Dermis blood vessel endothelial cell (primary cell): ENCODE results near the gene TCP11. TPM values are rescaled to one million over a fixed set of nuclear protein-coding genes. Genes with fewer than 3 reads are reported as not detected.

Experiments used
- DNase-seq: peaks from one replicate; pipeline ENCODE4 v3.0.0; 2010
- total RNA-seq: library from RNA; depleted of rRNA; stranded (reverse); fragments of >200 nt; gene quantifications from 2 replicates; pipeline ENCODE4 v1.2.3, GENCODE V29; 2014

TCP11 gene
- total RNA-seq, 1 donor from 2014 or later, result 0.68 TPM

DNA sequence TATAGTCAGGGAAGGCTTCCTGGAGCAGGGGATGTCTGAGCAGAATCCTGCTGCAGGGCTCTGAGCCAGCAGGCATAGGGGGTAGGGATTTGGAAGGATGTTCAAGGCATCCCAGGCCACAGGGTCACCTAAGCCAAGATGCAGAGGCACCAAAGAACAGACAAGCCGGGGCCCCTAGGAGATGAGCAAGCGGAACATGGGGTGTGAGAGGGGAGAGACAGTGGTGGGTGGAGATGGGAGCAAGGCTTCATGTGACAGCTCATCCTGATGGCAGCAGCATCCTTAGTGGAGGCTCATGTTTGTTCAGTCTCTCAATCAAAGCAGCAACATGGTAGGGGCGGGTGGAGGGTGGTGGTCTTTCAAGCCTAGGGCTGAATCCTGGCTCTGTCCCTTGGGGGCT is 29.8 kb upstream of the TCP11 start:
- DNase-seq, result no peak

DNA sequence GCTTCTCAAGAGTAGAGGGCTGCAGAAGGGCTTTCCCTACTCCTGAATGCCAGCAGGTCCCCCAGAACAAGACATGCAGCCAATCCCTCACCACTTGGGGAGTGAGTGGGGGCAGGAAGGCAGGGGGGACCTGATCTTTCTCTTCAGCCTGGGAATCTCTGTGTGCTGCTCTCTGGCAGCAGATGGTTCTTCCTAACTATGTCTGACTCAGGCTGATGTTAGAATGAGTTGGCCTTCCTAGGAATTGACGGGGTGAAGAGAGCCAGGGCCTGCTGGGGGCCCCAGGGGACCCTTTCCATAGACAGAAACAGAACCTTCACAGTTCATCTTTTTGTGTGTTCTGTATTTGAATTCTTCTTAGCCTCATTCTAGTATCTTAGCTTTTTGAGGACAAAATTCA is 29.0 kb upstream of the TCP11 start:
- no peak for DNase-seq

DNA sequence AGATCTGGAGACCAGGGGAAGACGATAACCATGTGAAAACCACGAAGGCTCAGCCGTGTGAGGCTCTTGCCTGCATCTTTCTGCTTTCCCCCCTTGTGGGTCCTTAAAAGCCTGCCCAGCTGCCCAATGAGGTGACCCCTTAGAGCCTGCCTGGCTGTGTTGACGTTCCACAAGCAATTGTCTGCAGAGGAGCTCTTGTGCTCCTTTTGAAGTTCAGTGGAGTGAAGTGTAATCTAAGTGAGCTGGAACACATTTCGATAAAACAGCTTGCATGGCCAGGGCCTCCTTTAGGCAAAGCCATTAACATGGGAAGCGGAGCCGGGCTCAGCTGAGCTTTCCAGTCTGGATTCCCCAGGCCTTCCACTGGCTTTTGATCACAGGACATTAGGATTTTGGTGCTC is 27.3 kb upstream of the TCP11 start:
- no peak for DNase-seq

DNA sequence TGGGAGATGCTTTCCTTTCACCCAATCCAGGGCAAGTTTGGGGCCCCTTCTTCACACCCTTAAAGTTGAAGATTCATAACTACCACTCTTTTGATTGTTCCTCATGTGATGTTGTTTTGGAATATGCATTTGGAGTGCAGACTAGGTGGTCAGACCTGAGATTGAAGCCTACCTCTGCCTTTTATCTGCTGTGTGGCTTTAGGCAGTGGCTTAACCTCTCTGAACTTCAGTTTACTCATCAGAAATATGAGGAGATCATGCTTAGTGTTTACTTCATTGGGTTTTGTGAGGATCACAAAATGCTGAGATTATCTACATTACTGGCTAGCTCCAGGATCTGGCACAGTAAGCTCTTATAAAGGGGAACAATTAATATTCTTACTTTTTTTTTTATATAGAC is 26.4 kb upstream of the TCP11 start:
- no peak for DNase-seq

DNA sequence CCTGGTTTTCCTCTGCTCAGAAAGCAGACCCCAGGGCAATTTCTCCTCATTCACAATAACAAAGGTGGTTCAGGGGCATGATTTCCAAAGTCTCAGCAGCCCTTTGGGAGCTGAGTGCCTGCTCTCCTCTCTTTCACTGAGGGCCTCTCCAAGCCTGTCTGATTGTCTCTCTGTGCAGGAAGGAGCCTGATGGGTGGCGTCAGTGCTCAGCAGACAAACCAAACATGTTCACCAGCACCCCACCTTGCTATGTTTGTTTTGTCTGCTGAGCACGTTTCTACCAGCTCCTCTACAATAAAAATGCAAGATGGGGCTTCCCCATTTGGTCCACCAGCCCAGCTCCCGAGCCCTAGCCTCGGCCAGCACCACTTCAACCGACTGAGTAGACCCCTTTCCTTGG is 25.4 kb upstream of the TCP11 start:
- no peak for DNase-seq

DNA sequence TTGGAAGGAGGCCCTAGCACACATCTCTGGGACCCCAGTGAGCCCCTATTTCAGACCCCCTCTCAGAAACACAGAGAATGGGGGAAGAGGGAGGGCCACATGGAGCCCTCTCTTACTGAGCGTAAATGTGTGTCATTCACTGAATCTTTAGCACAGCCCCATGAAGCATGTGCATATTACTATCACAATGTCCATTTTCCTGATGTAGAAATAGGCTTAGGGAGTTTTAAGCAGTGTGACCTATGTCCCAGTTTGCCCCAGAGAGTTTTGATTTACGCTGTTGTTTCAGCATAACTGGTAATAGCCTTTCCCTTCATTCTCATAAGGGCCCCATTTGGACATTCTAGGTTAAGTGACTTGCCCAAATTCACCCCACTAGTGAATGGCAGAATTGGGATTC is 25.0 kb upstream of the TCP11 start:
- DNase-seq, result no peak

DNA sequence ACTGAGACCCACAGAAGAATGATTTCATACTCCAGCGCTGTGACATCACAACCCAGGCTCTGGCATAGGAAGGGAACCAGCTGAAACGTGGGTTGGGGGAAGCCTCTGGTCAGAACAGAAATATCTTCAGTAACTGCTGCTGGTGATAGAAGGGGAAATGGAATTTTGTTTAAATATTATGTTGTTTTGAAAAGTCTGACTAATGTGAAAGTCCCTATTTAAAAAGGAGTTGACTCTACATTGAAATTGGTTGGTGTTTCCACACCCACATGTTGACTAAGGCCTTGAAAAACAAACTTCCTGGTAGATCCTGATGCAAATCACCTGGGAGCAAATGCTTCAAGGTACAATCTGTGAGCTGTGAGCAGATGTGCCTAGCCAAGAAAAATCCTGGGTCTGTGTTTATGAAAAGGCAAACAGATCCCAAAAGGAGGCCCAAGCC is 24.5 kb upstream of the TCP11 start:
- DNase-seq, result no peak

DNA sequence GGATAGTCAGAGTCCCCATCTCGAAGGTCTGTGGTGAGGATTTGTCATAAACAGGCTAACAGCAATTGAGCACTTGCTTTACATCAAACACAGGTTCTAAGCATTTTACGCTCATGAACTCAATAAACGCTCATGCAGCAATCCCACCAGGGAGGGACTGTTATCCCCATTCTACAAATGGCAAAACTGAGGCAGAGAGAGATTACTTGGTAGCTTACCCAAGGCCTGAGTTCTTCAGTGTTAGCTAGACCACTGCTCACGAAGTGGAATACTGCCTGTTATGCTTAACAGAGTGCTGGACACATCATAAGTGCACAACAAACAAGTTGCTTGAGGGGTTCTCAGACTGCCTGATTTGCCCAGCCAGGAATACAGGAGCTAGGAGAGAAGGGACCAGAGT is 23.7 kb upstream of the TCP11 start:
- no peak for DNase-seq

DNA sequence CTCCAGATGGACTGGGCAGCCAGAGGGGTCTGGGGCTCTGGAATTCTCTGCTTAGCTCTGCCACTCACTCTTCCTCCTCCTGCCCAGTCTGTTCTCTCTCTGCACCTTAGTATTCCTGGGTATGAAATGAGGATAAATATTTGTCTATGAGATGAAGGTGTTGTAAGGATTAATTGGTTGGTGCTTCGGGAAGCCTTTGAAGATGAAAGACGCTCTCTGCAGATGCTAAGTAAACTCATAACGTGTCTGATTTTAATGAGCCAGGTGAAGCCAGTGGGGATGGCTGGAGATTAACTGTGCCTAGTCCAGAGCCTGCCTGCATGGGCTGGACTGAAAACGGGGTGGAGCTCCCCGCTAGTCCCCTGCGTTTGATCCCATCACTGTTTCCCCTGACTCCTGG is 23.1 kb upstream of the TCP11 start:
- no peak for DNase-seq

DNA sequence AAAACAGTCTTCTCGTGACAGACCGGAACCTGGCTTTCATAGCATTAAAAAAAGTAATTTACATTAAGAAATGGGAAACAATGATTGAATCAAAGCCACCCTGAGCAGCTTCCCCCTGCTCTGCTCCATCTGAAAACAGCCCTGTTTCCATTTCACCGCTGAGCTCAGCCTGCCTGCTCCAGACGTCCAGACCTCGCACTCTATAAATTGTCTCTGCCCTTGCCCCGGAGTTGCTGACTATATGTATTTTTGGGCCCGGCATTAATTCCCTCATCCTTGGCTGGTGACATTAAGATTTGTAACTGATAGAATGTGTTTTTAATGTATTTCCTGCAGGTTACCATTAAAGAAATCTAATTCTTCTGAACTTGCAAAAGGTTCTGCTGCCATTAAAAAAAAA is 22.7 kb upstream of the TCP11 start:
- no peak for DNase-seq

DNA sequence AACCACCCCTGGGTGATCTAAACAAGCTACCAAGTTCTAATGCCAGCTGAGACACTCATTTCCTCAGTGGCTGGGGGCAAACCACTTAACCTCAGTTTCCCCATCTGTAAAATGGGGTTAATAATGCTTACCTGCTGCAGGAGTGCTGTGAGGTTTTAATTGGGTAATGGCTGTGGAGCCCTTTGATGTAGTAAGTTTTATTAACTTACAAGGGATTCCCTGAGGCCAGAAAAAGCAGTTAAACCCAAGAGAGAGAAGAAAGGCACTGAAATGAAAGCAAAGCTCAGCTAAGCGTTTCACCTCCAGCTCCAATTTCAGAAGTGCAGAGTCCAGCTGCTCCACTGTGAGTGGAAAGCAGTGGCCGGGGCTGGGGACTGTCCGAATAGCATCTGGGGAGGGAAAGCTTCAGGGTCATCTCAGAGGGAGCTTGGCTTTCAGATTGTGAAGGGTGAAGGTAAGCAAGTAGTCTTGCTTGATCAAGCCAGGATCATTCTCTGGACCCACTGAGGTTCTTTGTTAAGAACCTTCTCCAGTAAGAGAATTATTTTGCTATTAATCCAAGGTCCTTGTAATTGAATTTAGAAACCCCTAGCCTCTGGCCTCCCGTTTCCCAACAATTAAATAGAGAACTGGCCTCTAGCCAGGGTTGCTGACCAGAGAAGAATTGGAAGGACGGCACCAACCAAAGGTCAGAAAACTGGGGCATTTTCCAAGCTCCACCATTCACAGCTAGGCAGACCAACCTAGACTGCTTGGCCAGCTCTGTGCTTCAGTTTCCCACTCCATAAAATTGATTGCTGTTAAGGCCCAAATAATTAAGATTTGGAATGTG is 20.9 kb upstream of the TCP11 start:
- DNase-seq, result peak; percentile 54

DNA sequence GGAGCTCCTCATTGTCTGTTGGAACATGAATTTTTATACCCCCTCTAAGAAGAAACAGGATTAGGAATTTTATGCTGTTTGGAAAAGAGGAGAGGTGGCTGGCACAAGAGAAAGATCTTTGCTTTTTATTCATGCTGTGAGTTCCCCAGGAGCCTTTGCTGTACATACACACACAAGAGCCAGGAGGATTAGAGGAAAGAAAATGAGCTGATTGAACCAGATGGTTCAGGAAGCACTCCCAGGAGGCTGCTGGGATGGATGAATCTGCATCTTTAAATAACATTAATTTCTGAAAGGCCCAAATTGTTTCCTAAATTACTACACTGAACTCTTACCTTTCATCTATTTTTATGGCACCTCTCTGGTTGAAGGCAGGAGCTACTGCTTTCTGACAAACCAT is 20.1 kb upstream of the TCP11 start:
- DNase-seq, result no peak

DNA sequence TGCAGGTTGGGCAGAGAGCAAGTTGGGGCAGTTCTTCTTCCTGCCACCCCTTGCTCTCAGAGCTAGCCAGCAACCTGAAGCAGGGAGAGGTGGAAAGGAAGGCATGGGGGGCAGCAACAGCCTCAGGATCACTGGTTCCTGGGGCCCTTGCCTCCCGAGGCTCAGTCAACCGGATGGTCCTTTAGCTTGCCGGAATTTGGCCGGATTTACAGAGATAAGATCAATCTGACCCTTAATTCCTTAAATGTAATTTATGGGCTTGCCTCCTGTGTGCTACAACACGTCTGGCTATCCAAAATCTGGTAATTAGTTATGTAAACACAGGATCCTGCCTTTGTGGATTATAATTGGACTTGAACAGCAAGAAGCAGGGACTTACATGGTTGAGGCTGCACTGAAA is 19.5 kb upstream of the TCP11 start:
- no peak for DNase-seq

DNA sequence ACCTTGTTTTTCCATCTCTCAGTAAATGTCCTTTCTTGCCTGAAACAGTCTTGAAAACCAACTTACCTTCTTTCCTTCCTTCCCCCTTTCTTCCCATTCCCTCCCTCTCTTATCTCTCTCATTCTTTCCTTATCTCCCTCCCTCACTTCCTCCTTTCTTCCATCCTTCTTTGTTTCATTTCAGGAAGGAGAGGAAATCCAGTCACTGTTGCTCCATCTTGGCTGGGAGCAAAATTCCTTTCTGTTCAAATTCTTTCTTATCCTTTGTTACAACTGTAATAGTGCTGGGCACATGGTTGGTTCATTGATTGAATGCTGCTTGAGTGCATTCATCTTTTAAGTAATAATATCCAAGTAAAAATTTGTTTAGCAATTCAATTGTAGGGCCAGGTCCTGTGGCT is 17.4 kb upstream of the TCP11 start:
- DNase-seq, result no peak

DNA sequence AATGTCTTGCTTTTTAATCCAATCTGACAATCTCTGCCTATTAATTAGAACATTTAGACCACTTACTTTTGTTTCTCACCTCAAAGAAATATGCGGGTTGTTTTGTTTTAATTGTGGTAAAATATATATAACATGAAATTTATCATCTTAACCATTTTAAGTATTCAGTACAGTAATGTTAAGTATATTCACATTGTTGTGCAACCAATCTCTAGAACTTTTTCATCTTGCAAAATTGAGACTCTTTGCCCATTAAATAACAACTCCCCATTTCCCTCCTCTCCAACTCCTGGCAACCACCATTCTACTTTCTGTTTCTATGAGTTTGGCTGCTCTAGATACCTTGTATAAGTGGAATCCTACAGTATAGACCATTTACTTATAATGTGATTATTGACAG is 13.8 kb upstream of the TCP11 start:
- DNase-seq, result no peak

DNA sequence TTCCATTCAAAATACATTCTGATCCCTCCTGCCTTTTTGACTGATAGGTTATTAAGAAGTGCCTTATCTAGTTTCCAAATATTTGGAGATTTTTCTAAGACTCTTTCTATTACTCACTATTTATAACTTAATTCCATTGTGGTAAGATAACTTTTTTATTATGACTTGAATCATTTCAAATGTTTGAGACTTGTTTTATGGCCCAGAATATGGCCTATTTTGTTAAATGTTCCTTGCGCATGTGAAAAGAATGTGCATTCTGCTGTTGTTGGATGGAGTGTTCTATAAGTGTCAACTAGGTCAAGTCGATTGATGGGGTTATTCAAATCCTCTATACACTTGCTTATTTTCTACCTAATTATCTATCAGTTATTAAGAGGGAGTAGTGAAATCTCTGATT is 13.1 kb upstream of the TCP11 start:
- DNase-seq, result no peak

DNA sequence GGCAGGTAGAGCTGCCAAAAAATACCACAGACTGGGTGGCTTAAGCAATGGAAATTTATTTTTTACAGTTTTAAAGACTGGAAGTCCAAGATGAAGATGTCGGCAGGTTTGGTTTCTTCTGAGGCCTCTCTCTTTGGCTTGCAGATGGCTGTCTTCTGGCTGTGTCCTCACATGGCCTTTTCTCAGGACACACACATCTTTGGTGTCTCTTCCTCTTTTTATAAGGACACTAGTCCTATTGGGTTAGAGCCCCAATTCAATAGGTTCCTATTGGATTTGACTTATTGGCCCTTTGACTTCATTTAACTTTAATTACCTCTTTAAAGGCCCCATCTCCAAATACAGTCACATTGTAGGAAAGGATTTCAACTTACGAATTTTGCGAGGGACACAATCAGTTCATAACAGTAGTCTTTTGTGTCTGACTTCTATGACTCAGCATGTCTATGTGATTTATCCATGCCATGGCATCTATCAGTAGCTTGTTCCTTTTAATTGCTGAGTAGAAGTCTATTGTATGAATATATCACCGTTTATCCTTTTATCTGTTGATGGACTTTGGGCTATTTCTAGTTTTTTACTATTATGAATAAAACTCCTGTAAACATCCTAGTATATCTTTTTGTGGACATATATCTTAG is 11.0 kb upstream of the TCP11 start:
- DNase-seq, result no peak

DNA sequence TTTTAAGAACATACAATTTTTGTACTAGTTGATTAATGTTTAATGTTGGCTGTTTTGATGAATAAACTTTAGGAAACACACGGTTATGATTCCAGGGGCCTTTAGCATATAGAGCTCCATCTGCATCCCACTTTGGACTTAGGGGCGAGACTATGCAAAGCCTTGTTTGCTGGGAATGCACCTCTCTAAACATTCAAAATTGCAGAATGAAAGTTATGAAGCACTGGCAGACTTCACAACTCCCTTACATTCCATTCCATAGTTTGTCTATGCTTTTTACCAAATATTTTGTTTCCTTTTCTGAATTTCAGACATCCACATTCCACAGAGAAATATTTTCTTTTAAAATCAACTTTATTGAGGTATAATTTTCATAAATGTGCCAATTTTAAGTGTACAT is 10.3 kb upstream of the TCP11 start:
- DNase-seq, result no peak

DNA sequence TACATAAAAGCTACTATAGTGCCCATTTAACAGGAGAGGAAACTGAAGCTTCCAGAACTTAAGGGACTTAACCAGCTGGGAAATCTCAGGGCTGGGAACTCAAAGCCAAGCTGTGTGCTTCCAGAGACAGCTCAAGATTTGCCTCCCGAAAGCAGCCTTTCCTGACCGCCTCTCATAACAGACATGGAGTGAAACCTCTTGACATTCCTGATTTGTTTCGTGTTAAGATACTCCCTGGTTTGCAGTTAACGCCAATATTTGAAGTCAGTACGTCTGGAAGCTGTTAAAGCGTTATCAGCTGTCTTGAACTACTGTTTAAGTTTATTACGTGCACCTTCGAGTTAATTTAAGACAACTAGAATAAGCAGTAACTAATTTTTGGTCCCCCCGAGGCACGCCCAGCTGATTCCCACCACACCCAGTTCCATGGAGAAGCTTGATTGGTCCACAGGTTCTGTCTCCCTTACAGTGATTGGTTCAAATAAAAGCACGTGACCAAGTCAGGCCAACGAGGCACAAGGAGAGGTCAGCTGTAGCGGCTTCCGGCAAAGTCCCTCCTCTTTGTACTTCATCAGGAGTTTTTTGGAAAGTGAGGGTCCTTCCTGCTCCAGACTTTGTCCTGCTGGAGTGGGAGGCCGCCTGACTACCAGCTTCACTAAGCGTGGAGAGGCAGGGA is 8.9 kb upstream of the TCP11 start:
- DNase-seq, result no peak

DNA sequence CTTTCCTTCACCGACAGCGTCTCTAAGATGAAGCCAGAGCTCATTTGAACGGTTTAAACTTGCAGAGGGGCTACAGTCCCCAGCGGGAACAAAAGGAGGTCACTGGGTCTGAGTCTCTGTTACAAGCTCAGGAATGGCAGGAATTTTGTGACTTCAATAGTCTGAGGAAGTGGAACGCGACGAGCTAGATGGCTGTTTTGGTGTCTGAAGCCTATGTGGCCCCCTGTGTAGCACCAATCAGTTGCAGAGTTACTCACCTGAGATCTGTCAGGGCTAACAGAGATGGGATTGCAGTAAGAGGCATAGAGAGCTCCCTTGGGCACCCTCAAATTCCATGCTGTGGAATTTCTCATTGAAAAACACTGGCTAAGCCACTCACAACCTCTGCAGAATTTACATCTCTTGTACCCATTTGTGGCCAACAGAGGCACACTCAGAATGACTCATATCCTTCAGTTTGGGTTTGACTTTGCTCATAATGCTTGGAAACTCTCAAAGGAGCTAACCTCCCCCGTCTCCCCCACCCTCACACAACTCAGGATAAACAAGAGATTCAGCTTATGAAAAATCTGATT is 7.1 kb upstream of the TCP11 start:
- peak; percentile 42 for DNase-seq

DNA sequence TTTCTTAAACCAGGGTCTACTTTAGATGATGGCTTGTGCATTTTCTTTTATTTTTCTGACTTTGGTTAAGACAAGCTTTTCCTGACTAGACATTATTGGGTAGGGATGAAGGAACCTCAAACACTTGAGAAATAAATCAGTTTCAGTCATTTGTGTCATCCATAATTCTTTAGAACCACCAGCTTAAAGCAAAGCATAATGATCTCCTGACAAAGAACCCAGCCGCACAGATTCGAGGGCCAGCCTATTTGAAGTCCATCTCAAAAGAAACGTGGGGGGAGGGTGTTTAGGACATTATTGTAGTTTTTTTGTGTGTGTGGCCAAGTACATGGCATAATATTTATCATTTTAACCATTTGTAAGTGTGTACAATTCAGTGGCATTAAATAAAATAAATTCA is 6.3 kb upstream of the TCP11 start:
- no peak for DNase-seq

DNA sequence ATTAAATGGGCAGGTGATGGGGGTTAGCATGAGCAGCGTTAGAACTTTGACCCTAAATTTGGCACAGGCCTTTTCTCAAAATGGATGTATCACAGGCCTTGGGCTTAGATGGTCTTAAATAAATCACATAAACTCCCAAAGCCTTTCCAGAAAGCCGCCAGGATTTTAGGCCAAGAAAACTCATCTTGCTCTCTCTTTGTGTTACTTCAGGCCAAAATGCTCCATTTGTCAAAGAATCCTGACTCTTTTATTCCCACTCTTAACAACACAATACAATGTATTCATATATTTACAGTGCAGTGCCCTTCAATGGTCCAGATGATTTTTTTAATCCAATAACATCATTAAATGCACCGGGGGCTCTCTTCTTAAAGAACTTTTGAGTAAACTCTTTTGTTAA is 5.9 kb upstream of the TCP11 start:
- no peak for DNase-seq

DNA sequence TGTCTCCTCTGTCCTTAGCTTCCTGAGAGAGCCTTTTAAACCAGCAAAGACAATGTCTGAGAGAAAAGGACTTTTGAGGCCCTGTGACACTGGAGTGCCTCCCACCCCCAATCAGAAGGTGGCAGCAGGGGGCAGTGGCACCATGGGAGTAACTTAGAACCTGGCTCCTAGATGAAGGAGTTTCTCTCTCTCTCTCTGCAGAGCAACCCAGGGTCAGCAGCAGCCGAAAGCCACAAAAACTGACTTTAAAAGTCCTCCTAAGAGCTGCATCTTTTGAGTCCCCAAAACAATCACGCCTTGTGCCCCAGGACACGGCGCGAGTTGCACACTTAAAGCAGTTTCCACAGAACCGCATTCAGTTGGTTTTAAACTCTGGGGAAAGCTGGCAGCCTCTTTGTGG is 5.3 kb upstream of the TCP11 start:
- DNase-seq, result peak; percentile 71

DNA sequence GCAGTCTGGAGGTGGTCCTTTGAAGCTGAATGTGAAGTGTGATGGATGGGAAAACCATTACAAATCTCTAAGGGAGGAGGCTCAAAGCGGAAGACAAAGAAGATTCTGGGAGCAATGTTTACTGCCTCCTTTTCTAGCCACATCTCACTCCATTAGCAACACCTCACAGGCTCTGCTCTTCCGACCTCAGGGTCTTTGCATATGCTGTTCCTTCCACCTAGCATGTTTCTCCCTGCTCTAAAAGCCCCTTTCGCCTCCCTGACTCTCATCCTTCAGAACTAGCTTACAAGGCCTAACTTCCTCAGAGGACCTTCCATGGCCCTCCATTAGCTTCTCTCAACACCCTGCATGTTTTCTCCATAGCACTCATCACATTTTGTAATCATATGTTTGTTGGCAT is 4.6 kb upstream of the TCP11 start:
- DNase-seq, result no peak
